HEK293 (cell line): ENCODE measurements around the gene CAPN13.

ENCODE experiments used
- CTCF ChIA-PET: fragments of 350-600 bp; formaldehyde crosslinking; extraction: SDS; loops from one replicate; lab custom pipeline; 2021; ENCODE audit warnings: antibody characterized with exemption; lab: Yijun Ruan, JAX
- POLR2A ChIA-PET: fragments of 300-600 bp; formaldehyde crosslinking; extraction: SDS; loops from one replicate; lab custom pipeline; 2020; ENCODE audit warnings: antibody characterized with exemption, inconsistent platforms; lab: Yijun Ruan, JAX
- H3K27ac ChIP-seq: fragments of 200-500 bp; sonication (Bioruptor generic); 2 replicates; pipeline ENCODE4 v1.5.1; 2014; ENCODE audit warnings: low read depth, low read length, control low read depth, inconsistent platforms; ENCODE audit errors: extremely low read depth
- H3K36me3 ChIP-seq, 2 experiments: fragments of 200-500 bp in 1 of 2; sonication (Bioruptor generic) in 1 of 2; 1 replicate in 1 of 2; 2 replicates in 1 of 2; pipeline ENCODE4 v1.5.1; 2014 to 2017; ENCODE audit warnings: inconsistent platforms in 2 of 2, low read length in 2 of 2; ENCODE audit not compliant: control insufficient read depth in 2 of 2, insufficient read depth in 1 of 2
- H3K4me1 ChIP-seq: fragments of 200-500 bp; sonication (Bioruptor generic); 2 replicates; pipeline ENCODE4 v1.5.1; 2014; ENCODE audit warnings: mild to moderate bottlenecking, low read length, inconsistent platforms; ENCODE audit not compliant: control insufficient read depth, insufficient read depth
- H3K4me3 ChIP-seq: 2 replicates; pipeline ENCODE4 v1.5.1; 2011; ENCODE audit warnings: low read depth, mild to moderate bottlenecking, control low read depth, low read length, moderate library complexity
- H3K9me3 ChIP-seq: fragments of 200-500 bp; sonication (Bioruptor generic); 2 replicates; pipeline ENCODE4 v1.5.1; 2014; ENCODE audit warnings: low read depth, low read length, inconsistent platforms; ENCODE audit not compliant: control insufficient read depth, insufficient read depth
- BCL6B ChIP-seq: fragments of 450-650 bp; formaldehyde crosslinking; IDR thresholded peaks from 2 replicates; pipeline ENCODE4 v1.5.1; 2017; ENCODE audit warnings: missing biosample characterization, missing genetic modification characterization
- CTCF ChIP-seq: fragments of 450-650 bp; formaldehyde crosslinking; IDR thresholded peaks from 2 replicates; pipeline ENCODE4 v1.5.1; 2016; ENCODE audit warnings: missing biosample characterization, missing genetic modification characterization
- GLI4 ChIP-seq: fragments of 450-650 bp; formaldehyde crosslinking; IDR thresholded peaks from 2 replicates; pipeline ENCODE4 v1.5.1; 2016; ENCODE audit warnings: missing biosample characterization, missing genetic modification characterization
- GLIS2 ChIP-seq: fragments of 450-650 bp; formaldehyde crosslinking; IDR thresholded peaks from 2 replicates; pipeline ENCODE4 v1.5.1; 2016; ENCODE audit warnings: missing biosample characterization, missing genetic modification characterization
- HOXA7 ChIP-seq: sonication (generic); formaldehyde crosslinking; IDR thresholded peaks from 2 replicates; pipeline ENCODE4 v1.8.1; 2022; ENCODE audit warnings: missing genetic modification reagents, borderline replicate concordance
- SCRT2 ChIP-seq: fragments of 450-650 bp; formaldehyde crosslinking; IDR thresholded peaks from 2 replicates; pipeline ENCODE4 v1.5.1; 2016; ENCODE audit warnings: missing biosample characterization, missing genetic modification characterization
- ZBTB17 ChIP-seq: fragments of 450-650 bp; formaldehyde crosslinking; IDR thresholded peaks from 2 replicates; pipeline ENCODE4 v1.5.1; 2016; ENCODE audit warnings: missing biosample characterization, missing genetic modification characterization
- ZBTB44 ChIP-seq: fragments of 450-650 bp; IDR thresholded peaks from 2 replicates; pipeline ENCODE4 v1.5.1; 2018; ENCODE audit warnings: missing biosample characterization, mild to moderate bottlenecking, missing genetic modification characterization
- ZFP3 ChIP-seq: fragments of 450-650 bp; formaldehyde crosslinking; IDR thresholded peaks from 2 replicates; pipeline ENCODE4 v1.5.1; 2016; ENCODE audit warnings: low read depth, missing biosample characterization, missing genetic modification characterization
- ZFP69B ChIP-seq: fragments of 450-650 bp; formaldehyde crosslinking; IDR thresholded peaks from 2 replicates; pipeline ENCODE4 v1.5.1; 2016; ENCODE audit warnings: missing biosample characterization, missing genetic modification characterization
- ZNF114 ChIP-seq: fragments of 450-650 bp; formaldehyde crosslinking; IDR thresholded peaks from 2 replicates; pipeline ENCODE4 v1.5.0; 2017; ENCODE audit warnings: missing biosample characterization, missing genetic modification characterization
- ZNF138 ChIP-seq: fragments of 450-650 bp; formaldehyde crosslinking; IDR thresholded peaks from 2 replicates; pipeline ENCODE4 v1.5.1; 2016; ENCODE audit warnings: missing biosample characterization, missing genetic modification characterization, borderline replicate concordance
- ZNF19 ChIP-seq: fragments of 450-650 bp; formaldehyde crosslinking; IDR thresholded peaks from 2 replicates; pipeline ENCODE4; 2016; ENCODE audit warnings: missing biosample characterization, missing genetic modification characterization, low read depth
- ZNF23 ChIP-seq: fragments of 450-650 bp; formaldehyde crosslinking; IDR thresholded peaks from 2 replicates; pipeline ENCODE4 v1.5.1; 2016; ENCODE audit warnings: missing biosample characterization, missing genetic modification characterization, borderline replicate concordance
- ZNF518A ChIP-seq: fragments of 450-650 bp; formaldehyde crosslinking; conservative IDR thresholded peaks from 2 replicates; pipeline ENCODE4 v1.5.1; 2016; ENCODE audit warnings: low read depth, missing biosample characterization, missing genetic modification characterization
- ZNF623 ChIP-seq: fragments of 450-650 bp; formaldehyde crosslinking; IDR thresholded peaks from 2 replicates; pipeline ENCODE4 v1.5.1; 2016; ENCODE audit warnings: missing biosample characterization, missing genetic modification characterization
- ZNF664 ChIP-seq: fragments of 450-650 bp; formaldehyde crosslinking; IDR thresholded peaks from 2 replicates; pipeline ENCODE4 v1.5.1; 2016; ENCODE audit warnings: missing biosample characterization, missing genetic modification characterization
- ZNF692 ChIP-seq: fragments of 450-650 bp; formaldehyde crosslinking; IDR thresholded peaks from 2 replicates; pipeline ENCODE4 v1.5.1; 2016; ENCODE audit warnings: missing biosample characterization, missing genetic modification characterization
- ZNF76 ChIP-seq: fragments of 450-650 bp; formaldehyde crosslinking; IDR thresholded peaks from 2 replicates; pipeline ENCODE4; 2016; ENCODE audit warnings: low read depth, missing biosample characterization, missing genetic modification characterization, borderline replicate concordance

Gene CAPN13

GRCh38 chr2:30730736-30731647 is 76.3 kb downstream of the CAPN13 start:
- no peaks in the 10 kb centered on the region for H3K9me3 ChIP-seq
- no peak for TF ChIP-seq GLI4
- no peak for TF ChIP-seq BCL6B (tag by site-specific recombination)
- TF ChIP-seq ZBTB44 (tag by site-specific recombination): no peak
- TF ChIP-seq ZNF23 (tag by site-specific recombination): no peak
- no peak for TF ChIP-seq ZFP69B (tag by site-specific recombination)
- TF ChIP-seq ZNF19 (tag by site-specific recombination): no peak
- no peak for TF ChIP-seq GLIS2 (tag by site-specific recombination)
- TF ChIP-seq ZNF664 (tag by site-specific recombination): no peak
- no peak for TF ChIP-seq ZNF692 (tag by site-specific recombination)
- no peak for TF ChIP-seq ZNF114 (tag by site-specific recombination)
- TF ChIP-seq HOXA7: no peak
- no peak for TF ChIP-seq CTCF (tag by site-specific recombination)
- TF ChIP-seq ZBTB17 (tag by site-specific recombination): no peak
- TF ChIP-seq ZNF623 (tag by site-specific recombination): no peak
- no peak for TF ChIP-seq ZNF76 (tag by site-specific recombination)
- no peak for TF ChIP-seq ZFP3 (tag by site-specific recombination)
- TF ChIP-seq ZNF138 (tag by site-specific recombination): no peak
- no peak for TF ChIP-seq SCRT2 (tag by site-specific recombination)
- TF ChIP-seq ZNF518A (tag by site-specific recombination): no peak
- ChIA-PET POLR2A (no interaction called here), CTCF (interaction anchor here (2.0 kb wide), 1 partner anchor 19 kb away, joined by 12 read pairs; no protein-coding TSS in a partner anchor)
- H3K36me3 ChIP-seq: no peaks in the 10 kb centered on the region
- no peak overlapping the region for H3K27ac ChIP-seq
- H3K4me1 ChIP-seq: no peaks in the 10 kb centered on the region
- H3K4me3 ChIP-seq: no peak overlapping the region
